HG02759 (cell line): ENCODE measurements around the gene NFATC2.
"Not testable (repeated sequence)": the region's sequence is repeated elsewhere in the genome, so short reads cannot be mapped to it uniquely, and the experiment has no call there.

Experiments used
- ATAC-seq: cut with Tn5 transposase; IDR thresholded peaks from one replicate; pipeline ENCODE4 v1.9.1; 2021; ENCODE audit warnings: mild to moderate bottlenecking, moderate library complexity; ENCODE audit not compliant: unreplicated experiment

Gene NFATC2

DNA sequence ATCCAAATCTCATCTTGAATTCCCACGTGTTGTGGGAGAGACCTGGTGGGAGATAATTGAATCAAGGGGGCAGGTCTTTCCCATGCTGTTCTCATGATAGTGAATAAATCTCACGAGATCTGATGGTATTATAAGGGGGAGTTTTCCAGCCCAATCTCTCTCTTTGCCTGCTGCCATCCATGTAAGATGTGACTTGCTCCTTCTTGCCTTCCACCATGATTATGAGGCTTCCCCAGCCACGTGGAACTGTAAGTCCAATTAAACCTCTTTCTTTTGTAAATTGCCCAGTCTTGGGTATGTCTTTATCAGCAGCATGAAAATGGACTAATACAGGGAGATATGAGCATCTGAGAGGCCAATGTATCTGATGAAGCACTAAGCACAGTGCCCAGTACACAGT, 26.0 kb upstream of the NFATC2 start:
- not testable (repeated sequence) for ATAC-seq

- ATAC-seq: no peak
Observed at GRCh38 chr20:51567622-51568021, 25.1 kb upstream of the NFATC2 start.

DNA sequence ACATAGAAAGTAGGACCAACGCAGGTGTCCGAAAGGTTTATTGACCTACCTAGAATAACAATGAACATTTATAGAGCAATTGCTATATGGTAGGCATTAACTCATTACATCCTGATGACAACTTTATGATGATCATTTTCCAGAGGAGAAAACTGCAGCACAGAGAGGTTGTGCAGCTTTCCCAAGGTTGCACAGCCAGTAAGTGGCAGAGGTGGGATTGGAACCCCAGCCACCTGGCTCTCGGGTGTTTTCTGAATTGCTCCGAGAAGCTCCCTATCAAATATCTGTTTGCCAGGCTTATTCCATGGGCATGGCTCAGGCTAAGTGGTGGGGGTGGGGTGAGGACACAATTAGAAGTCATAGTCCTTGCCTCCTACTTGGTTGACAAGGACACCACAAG, 24.1 kb upstream of the NFATC2 start:
- no peak for ATAC-seq

GRCh38 chr20:51565298-51566144, 23.0 kb upstream of the NFATC2 start:
- ATAC-seq: no peak

GRCh38 chr20:51563486-51564332, 21.2 kb upstream of the NFATC2 start:
- no peak for ATAC-seq

GRCh38 chr20:51563174-51563485, 20.6 kb upstream of the NFATC2 start:
- ATAC-seq: no peak

GRCh38 chr20:51562332-51563173, 20.0 kb upstream of the NFATC2 start:
- ATAC-seq: no peak

GRCh38 chr20:51562027-51562331, 19.5 kb upstream of the NFATC2 start:
- ATAC-seq: no peak

DNA sequence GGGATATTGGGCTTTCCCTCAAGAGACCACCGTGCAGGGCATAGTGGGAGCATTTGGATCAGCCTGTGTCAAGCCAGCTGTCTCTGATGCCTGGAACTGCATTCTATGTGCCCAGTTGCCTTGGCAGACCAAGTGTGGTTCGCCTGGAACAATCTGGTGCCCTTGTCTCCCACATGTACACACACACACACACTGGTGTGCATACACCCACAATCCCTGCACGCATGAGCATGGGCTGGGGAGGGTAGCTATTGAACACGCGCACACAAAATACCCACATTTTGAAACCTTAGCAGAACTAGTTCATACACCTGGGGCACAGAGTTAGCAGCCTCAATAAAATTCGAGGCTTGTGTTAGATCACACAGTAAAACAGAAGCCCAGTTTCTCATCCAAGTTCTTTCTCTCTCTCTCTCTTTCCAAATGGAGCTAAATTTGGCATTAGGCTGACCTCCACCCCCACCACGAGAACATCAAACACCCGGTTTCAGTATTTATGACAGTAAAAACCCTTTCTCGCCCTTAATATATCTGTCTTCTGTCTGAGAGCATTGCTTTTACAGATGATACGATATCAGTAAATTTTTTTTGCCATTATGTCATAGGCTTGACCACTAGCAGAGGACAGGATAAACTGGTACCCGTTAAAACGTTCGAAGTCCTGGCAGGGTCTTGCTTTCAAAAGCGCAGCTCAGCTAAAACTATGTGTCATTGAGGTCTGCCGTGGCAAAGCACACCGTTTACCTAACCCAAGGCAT, 18.2 kb upstream of the NFATC2 start:
- no peak for ATAC-seq

GRCh38 chr20:51560042-51560441, 17.5 kb upstream of the NFATC2 start:
- ATAC-seq: no peak

DNA sequence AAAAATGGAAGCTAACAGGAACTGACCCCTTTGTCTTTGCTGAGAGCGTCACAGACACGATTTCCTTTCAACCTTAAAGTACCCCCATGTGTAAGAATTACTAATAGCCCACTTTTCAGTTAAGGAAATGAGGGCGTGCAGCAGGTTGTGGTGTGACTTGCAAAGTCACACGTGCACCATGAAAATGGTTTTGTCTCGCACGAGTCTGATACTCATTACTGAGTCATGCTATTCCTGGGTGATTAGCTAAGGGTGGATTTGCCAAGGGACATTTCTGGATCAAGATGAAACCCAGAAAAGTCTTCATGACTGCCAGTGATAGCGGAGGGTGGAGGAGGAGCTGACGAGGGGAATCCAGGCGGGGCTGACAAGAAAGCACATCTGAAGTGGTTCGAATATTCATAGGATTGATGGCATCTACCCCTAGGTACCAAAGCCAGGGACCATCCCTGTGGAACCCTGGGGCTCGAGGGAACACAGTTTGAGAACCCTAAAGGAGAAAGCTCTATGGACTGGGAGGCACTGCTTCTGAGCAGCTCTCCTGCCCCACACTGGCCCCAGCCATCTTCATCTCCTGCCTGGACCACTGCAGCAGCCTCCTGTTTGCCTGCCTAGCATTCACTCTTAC, 12.1 kb upstream of the NFATC2 start:
- no peak for ATAC-seq

DNA sequence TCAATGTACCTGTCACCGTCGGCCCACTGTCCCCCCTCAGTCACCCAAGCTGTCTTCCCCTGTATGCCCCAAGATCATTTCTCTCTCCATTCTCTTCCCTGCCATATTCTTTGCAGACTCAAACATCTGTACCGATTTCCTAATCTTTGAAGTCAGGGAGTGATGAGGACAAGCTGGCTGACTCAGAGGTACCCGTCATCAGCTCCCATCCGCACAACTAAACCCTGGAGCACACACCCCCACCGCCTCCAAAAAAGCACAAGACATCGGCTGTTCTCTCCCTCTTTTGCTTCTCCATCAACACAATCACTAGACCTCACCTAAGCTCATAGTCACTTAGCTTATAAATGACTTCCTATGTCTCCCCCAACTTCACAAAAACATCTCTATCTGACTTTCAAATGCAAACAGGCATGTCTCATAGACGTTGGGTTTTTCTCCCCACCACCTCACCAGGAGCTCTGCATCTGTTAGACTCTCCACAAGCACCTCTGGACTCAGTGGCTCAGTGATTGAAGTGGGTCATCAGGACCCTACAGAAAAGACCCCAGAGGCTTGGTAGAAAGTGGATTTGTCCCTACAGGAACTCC, 11.5 kb upstream of the NFATC2 start:
- ATAC-seq: no peak

DNA sequence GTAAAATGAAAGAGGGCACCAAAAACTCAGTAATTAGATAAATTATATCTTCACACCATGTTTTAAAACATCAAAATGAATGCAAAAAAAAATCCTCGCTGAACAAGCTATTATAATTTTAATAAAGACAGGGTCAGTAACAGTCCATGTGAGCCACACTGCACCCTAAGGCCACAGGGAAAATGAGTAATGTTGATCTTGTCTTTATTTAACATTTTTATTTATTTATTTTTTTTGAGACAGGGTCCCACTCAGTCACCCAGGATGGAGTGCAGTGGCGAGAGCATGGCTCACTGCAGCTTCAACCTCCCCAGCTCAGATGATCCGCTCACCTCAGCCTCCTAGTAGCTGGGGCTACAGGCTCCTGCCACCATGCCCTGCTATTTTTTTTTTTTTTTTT, 8.7 kb upstream of the NFATC2 start:
- no peak for ATAC-seq

- ATAC-seq: no peak
Observed at GRCh38 chr20:51549474-51549873, 7.0 kb upstream of the NFATC2 start.

GRCh38 chr20:51547951-51548350, 5.4 kb upstream of the NFATC2 start:
- no peak for ATAC-seq

GRCh38 chr20:51545515-51545914, 3.0 kb upstream of the NFATC2 start:
- no peak for ATAC-seq

DNA sequence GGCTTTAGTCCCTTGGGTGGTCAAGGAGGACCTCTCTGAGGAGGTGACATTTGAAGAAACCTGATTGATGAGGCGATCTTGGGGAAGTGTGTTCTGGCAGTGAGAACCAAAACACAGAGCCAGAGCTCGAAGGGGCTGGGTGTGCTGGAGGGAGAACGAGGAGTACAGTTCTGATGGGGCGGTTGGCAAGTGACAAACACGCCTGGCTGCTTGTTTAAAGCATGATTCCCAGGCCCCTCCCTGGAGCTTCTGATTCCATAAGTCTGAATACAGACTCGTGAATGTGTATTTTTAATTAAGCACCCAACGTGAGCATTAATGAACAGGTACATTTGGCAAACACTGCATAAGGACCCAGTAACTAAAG, 886 bp upstream of the NFATC2 start:
- no peak for ATAC-seq

GRCh38 chr20:51542033-51542570, 417 bp downstream of the NFATC2 start:
- peak; percentile 47 for ATAC-seq

- ATAC-seq: peak; percentile 54
Observed at GRCh38 chr20:51541189-51542032, 1.1 kb downstream of the NFATC2 start.
